K562 (cell line): ENCODE data around the gene ARHGAP31. TPM values are rescaled to one million over a fixed set of nuclear protein-coding genes. Genes with fewer than 3 reads are reported as not detected.

Experiments
- ATAC-seq: fragments of 200-7000 bp; cut with Tn5 transposase; 3 replicates; pipeline ENCODE4 v1.9.1; 2020; ENCODE audit warnings: moderate library complexity
- BruUV-seq: library from RNA; stranded (reverse); fragments of 400-500 nt; replicated peaks from 2 replicates; lab custom pipeline; 2021; lab: Mats Ljungman, UMichigan
- CTCF ChIA-PET: fragments of 300-600 bp; formaldehyde crosslinking; extraction: SDS; loops from one replicate; lab custom pipeline; 2021; ENCODE audit warnings: low intra/inter-chr PET ratio; lab: Yijun Ruan, JAX
- POLR2A ChIA-PET: fragments of 300-600, 350-650 bp; sonication (Branson Sonifier 250); formaldehyde crosslinking; extraction: SDS; loops from one replicate; lab custom pipeline; 2021; ENCODE audit warnings: antibody characterized with exemption, inconsistent platforms; lab: Yijun Ruan, JAX
- DNase-seq, 4 experiments: peaks; one replicate each; pipeline versions ENCODE4 v3.0.0 to v3.0.0-alpha.2; 2011 to 2018; ENCODE audit warnings: low spot score in 3 of 4, mixed read lengths in 3 of 4; ENCODE audit errors: extremely low read depth in 1 of 4
- FAIRE-seq: peaks from 2 replicates; lab custom pipeline; 2011; peaks lifted over from hg19 to GRCh38; lab: Jason Lieb, UNC
- H2AFZ ChIP-seq: 2 replicates; pipeline ENCODE4 v1.6.0; 2011; ENCODE audit warnings: low read depth, low read length, control low read depth, inconsistent platforms
- H3K27ac ChIP-seq: fragments of 200-600 bp; 3 replicates; pipeline ENCODE4 v1.8.0; 2011; ENCODE audit warnings: low read depth, mild to moderate bottlenecking, control low read depth, inconsistent platforms, low read length, moderate library complexity, mixed read lengths; ENCODE audit errors: extremely low read depth
- H3K27me3 ChIP-seq, 2 experiments: fragments of 300-600 bp in 1 of 2; 2 replicates in 1 of 2; 3 replicates in 1 of 2; pipeline versions ENCODE4 v1.6.0 to v1.8.0; 2011; ENCODE audit warnings: inconsistent platforms in 2 of 2, low read length in 2 of 2, mild to moderate bottlenecking in 1 of 2, mixed read lengths in 1 of 2, moderate library complexity in 1 of 2; ENCODE audit not compliant: control insufficient read depth in 2 of 2, insufficient read depth in 2 of 2
- H3K36me3 ChIP-seq: fragments of 300-600 bp; 3 replicates; pipeline ENCODE4 v1.8.0; 2011; ENCODE audit warnings: mild to moderate bottlenecking, low read length, inconsistent platforms; ENCODE audit not compliant: control insufficient read depth, insufficient read depth
- H3K4me1 ChIP-seq, 2 experiments: fragments of 200-600 bp in 1 of 2; replicated peaks in 1 of 2; 2 replicates in 1 of 2; 3 replicates in 1 of 2; pipeline versions ENCODE4 v1.5.1 to v1.8.0; 2011; ENCODE audit warnings: inconsistent platforms in 2 of 2, low read length in 2 of 2, mild to moderate bottlenecking in 1 of 2, mixed read lengths in 1 of 2, moderate library complexity in 1 of 2; ENCODE audit not compliant: control insufficient read depth in 2 of 2, insufficient read depth in 2 of 2
- H3K4me2 ChIP-seq: 2 replicates; pipeline ENCODE4 v1.6.1; 2011; ENCODE audit warnings: low read length, control low read depth, inconsistent platforms, mixed read lengths; ENCODE audit not compliant: insufficient read depth
- H3K4me3 ChIP-seq: fragments of 200-600 bp; sonication (generic), shearing (Covaris generic); 2 replicates; pipeline ENCODE4 v1.5.1; 2016; ENCODE audit warnings: control low read depth, inconsistent platforms
- H3K79me2 ChIP-seq: fragments of 200-600 bp; 3 replicates; pipeline ENCODE4 v1.8.0; 2011; ENCODE audit warnings: low read length, inconsistent platforms; ENCODE audit not compliant: control insufficient read depth, insufficient read depth
- H3K9ac ChIP-seq, 2 experiments: 2 replicates each; pipeline versions ENCODE4 v1.6.0 to v1.6.1; 2011; ENCODE audit warnings: low read depth in 2 of 2, low read length in 2 of 2, control low read depth in 1 of 2, inconsistent platforms in 1 of 2, mild to moderate bottlenecking in 1 of 2, mixed read lengths in 1 of 2; ENCODE audit not compliant: insufficient read depth in 1 of 2
- H3K9me1 ChIP-seq: one replicate; pipeline ENCODE4 v1.6.0; 2011; ENCODE audit warnings: inconsistent platforms, mild to moderate bottlenecking, low read length, moderate library complexity; ENCODE audit not compliant: control insufficient read depth, insufficient read depth
- H3K9me3 ChIP-seq: replicated peaks from 2 replicates; pipeline ENCODE4 v1.5.1; 2011; ENCODE audit warnings: low read depth, low read length, inconsistent platforms; ENCODE audit not compliant: control insufficient read depth, insufficient read depth
- H4K20me1 ChIP-seq: replicated peaks from 2 replicates; pipeline ENCODE4 v1.6.1; 2011; ENCODE audit warnings: low read length, inconsistent platforms, mixed read lengths; ENCODE audit not compliant: control insufficient read depth, insufficient read depth
- ATF6 ChIP-seq: sonication (generic); formaldehyde crosslinking; IDR thresholded peaks from 2 replicates; pipeline ENCODE4 v1.4.0; 2020; ENCODE audit warnings: mild to moderate bottlenecking, missing genetic modification reagents
- C11orf30 ChIP-seq: fragments of 450-650 bp; IDR thresholded peaks from 2 replicates; pipeline ENCODE4 v1.6.1; 2016; ENCODE audit warnings: low read depth, mild to moderate bottlenecking
- CREB3 ChIP-seq: fragments of 450-650 bp; conservative IDR thresholded peaks from 2 replicates; pipeline ENCODE4 v1.6.1; 2016; ENCODE audit warnings: missing genetic modification characterization, low read depth, mild to moderate bottlenecking, missing compliant biosample characterization, moderate library complexity
- FOXK1 ChIP-seq: sonication (generic); formaldehyde crosslinking; IDR thresholded peaks from 2 replicates; pipeline ENCODE4 v1.8.0; 2022; ENCODE audit warnings: missing genetic modification reagents, mild to moderate bottlenecking, borderline replicate concordance
- MCM5 ChIP-seq: fragments of 450-650 bp; IDR thresholded peaks from 2 replicates; pipeline ENCODE4 v1.6.1; 2016; ENCODE audit warnings: low read depth
- NFYB ChIP-seq: IDR thresholded peaks from 2 replicates; pipeline ENCODE4 v1.6.1; 2011; ENCODE audit warnings: mild to moderate bottlenecking, moderate library complexity; ENCODE audit not compliant: insufficient read length; ENCODE audit errors: extremely low read depth
- PKNOX1 ChIP-seq: fragments of 450-650 bp; IDR thresholded peaks from 2 replicates; pipeline ENCODE4 v1.6.1; 2016
- SAFB ChIP-seq: fragments of 200-400 bp; formaldehyde crosslinking; IDR thresholded peaks from 2 replicates; pipeline ENCODE4 v1.6.1; 2017; ENCODE audit warnings: low read depth, low read length, borderline replicate concordance
- STAT6 ChIP-seq: sonication (generic); formaldehyde crosslinking; IDR thresholded peaks from 2 replicates; pipeline ENCODE4 v1.8.1; 2023; ENCODE audit warnings: mild to moderate bottlenecking, missing genetic modification reagents
- U2AF1 ChIP-seq: fragments of 200-400 bp; formaldehyde crosslinking; optimal IDR thresholded peaks from 2 replicates; pipeline ENCODE3; 2017; ENCODE audit warnings: mild to moderate bottlenecking, low read depth, low read length, moderate library complexity
- ZBED1 ChIP-seq: IDR thresholded peaks from 2 replicates; pipeline ENCODE4 v1.6.1; 2014
- ZNF778 ChIP-seq: fragments of 450-650 bp; formaldehyde crosslinking; IDR thresholded peaks from 2 replicates; pipeline ENCODE4 v1.4.0; 2020; ENCODE audit warnings: mild to moderate bottlenecking, moderate library complexity
- WGBS: fragments of 100-300 bp; shearing (Covaris generic); methylation state at CpG from one replicate; pipeline ENCODE4 v1.1.6; 2016; ENCODE audit warnings: low coverage, mixed read lengths; ENCODE audit not compliant: insufficient coverage; ENCODE audit errors: missing lambda C conversion rate; 5-methylcytosine and 5-hydroxymethylcytosine counted together
- in situ Hi-C: fragments of 300-500 bp; cut with MboI; formaldehyde crosslinking; loops from 4 replicates; pipeline ENCODE4 v1.15.0; 2018; ENCODE audit warnings: inconsistent platforms, mixed read lengths
- intact Hi-C: fragments of 100-400 bp; cut with micrococcal nuclease; formaldehyde crosslinking; loops from 2 replicates; pipeline ENCODE4 v1.14.2; 2022
- polyA plus RNA-seq, 8 experiments: library from polyadenylated mRNA; depleted of rRNA in 4 of 8; stranded (reverse) in 5 of 8; unstranded in 3 of 8; fragments of >200 nt; fragmentation: Nextera tagmentation in 2 of 8; fragmentation: Illumina TruSeq in 1 of 8; extraction: Ambion mirVana in 2 of 8; extraction: Trizol in 1 of 8; gene quantifications; 2 replicates each; pipeline versions ENCODE4 v1.2.1 to v1.2.3, GENCODE V29; 2011 to 2014; ENCODE audit warnings: inconsistent platforms in 1 of 8, missing spikeins in 1 of 8
- total RNA-seq, 7 experiments: library from RNA; depleted of rRNA in 6 of 7; stranded (reverse); fragments of >200 nt in 6 of 7; fragmentation: Illumina TruSeq in 2 of 7; extraction: Trizol in 2 of 7; gene quantifications; 2 replicates each; pipeline versions ENCODE4 v1.2.1 to v1.2.3, GENCODE V29; 2011 to 2021; ENCODE audit warnings: low replicate concordance in 1 of 7
- TF ChIP-seq, protein P1 (sequence below): fragments of 450-650 bp; IDR thresholded peaks from 2 replicates; pipeline ENCODE4 v1.7.1; 2018; ENCODE audit warnings: mild to moderate bottlenecking, low read depth; ENCODE audit not compliant: partially characterized antibody

ARHGAP31 gene
- total and polyA plus RNA-seq, 9 of the 15 experiments (the other 6 are each of a cell fraction or from before 2014, with no cell fraction given): under 0.01 to 0.13 (median 0.06) TPM; not detected in 5

DNA sequence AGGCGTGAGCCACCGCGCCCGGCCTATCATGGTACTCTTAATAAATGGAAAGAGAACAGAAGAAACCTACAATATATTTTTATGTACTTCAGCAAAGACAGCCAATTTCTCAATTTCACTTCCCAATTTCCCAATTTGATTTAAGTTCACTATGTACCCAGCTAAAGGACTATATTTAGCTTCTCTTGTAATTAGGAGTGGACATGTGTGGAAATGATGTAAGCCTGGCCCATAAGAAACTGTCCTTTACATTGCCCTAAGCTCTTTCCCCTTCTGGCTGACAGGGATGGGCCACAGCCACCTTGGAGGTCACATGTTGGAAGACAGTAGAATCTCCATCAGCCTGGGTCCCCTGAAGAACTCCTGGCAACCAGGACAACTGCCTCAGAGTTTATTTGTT lies 163.1 kb downstream of the ARHGAP31 start:
- H3K4me1 ChIP-seq: peaks cover 0 to 2% of the 10 kb centered on the region in 2 experiments; a peak in 2 of 5 replicates
- no peak overlapping the region for H2AFZ ChIP-seq
- CTCF ChIA-PET: no interaction called here
- FAIRE-seq: no peak
- H3K4me2 ChIP-seq: no peak overlapping the region
- H3K27ac ChIP-seq: no peak overlapping the region
- no peaks in the 10 kb centered on the region for H3K9me1 ChIP-seq
- no peak for ATAC-seq
- POLR2A ChIA-PET: no interaction called here
- no peak overlapping the region for H3K9ac ChIP-seq
- H3K36me3 ChIP-seq: peaks cover 90% of the 10 kb centered on the region
- no peaks in the 10 kb centered on the region for H3K27me3 ChIP-seq
- H3K4me3 ChIP-seq: no peak overlapping the region
- 100% methylated on average over 4 of the region's 4 CpGs for WGBS
- H4K20me1 ChIP-seq: no peaks in the 10 kb centered on the region
- intact Hi-C loops (no loop called here), in situ Hi-C loops (no loop called here)
- no peaks in the 10 kb centered on the region for H3K9me3 ChIP-seq
- DNase-seq: no peak
- peaks cover 25% of the 10 kb centered on the region for H3K79me2 ChIP-seq
- no TSS peak for BruUV-seq
- no peak for TF ChIP-seq MCM5
- no peak for TF ChIP-seq ZNF778 (CRISPR knock-in tag)
- TF ChIP-seq PKNOX1: no peak
- no peak for TF ChIP-seq ZBED1
- TF ChIP-seq SAFB: no peak
- TF ChIP-seq, protein P1, sequence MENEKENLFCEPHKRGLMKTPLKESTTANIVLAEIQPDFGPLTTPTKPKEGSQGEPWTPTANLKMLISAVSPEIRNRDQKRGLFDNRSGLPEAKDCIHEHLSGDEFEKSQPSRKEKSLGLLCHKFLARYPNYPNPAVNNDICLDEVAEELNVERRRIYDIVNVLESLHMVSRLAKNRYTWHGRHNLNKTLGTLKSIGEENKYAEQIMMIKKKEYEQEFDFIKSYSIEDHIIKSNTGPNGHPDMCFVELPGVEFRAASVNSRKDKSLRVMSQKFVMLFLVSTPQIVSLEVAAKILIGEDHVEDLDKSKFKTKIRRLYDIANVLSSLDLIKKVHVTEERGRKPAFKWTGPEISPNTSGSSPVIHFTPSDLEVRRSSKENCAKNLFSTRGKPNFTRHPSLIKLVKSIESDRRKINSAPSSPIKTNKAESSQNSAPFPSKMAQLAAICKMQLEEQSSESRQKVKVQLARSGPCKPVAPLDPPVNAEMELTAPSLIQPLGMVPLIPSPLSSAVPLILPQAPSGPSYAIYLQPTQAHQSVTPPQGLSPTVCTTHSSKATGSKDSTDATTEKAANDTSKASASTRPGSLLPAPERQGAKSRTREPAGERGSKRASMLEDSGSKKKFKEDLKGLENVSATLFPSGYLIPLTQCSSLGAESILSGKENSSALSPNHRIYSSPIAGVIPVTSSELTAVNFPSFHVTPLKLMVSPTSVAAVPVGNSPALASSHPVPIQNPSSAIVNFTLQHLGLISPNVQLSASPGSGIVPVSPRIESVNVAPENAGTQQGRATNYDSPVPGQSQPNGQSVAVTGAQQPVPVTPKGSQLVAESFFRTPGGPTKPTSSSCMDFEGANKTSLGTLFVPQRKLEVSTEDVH: no peak
- no peak for TF ChIP-seq C11orf30
- TF ChIP-seq ATF6: no peak
- TF ChIP-seq CREB3 (tag): no peak
- no peak for TF ChIP-seq NFYB
- TF ChIP-seq U2AF1: no peak
- no peak for TF ChIP-seq STAT6
- TF ChIP-seq FOXK1 (CRISPR knock-in tag): no peak
